AG04450 (cell line): ENCODE data around the gene THAP7. TPM values are rescaled to one million over a fixed set of nuclear protein-coding genes. Genes with fewer than 3 reads are reported as not detected.

Source experiments
- CTCF ChIA-PET: fragments of 300-600, 350-600 bp; formaldehyde crosslinking; extraction: SDS; loops from one replicate; lab custom pipeline; 2022; ENCODE audit warnings: antibody characterized with exemption, inconsistent platforms; lab: Charles Lee
- POLR2A ChIA-PET: fragments of 350-600 bp; formaldehyde crosslinking; extraction: SDS; loops from one replicate; lab custom pipeline; 2021; ENCODE audit warnings: antibody characterized with exemption, inconsistent platforms; lab: Yijun Ruan, JAX
- DNase-seq: peaks from one replicate; pipeline ENCODE4 v3.0.0-alpha.2; 2011; ENCODE audit warnings: low read depth, low spot score
- H3K27ac ChIP-seq: one replicate; pipeline ENCODE4 v1.5.1; 2012; ENCODE audit warnings: low read depth, low read length, control low read depth
- H3K27me3 ChIP-seq: one replicate; pipeline ENCODE4 v1.6.0; 2012; ENCODE audit warnings: low read length; ENCODE audit not compliant: control insufficient read depth, insufficient read depth
- H3K4me3 ChIP-seq: 2 replicates; pipeline ENCODE4 v1.5.1; 2011; ENCODE audit warnings: mild to moderate bottlenecking, low read depth, low read length, control low read depth
- H3K9me3 ChIP-seq: 2 replicates; pipeline ENCODE4 v1.5.1; 2012; ENCODE audit warnings: low read length; ENCODE audit not compliant: control insufficient read depth, insufficient read depth
- polyA plus RNA-seq: library from polyadenylated mRNA; depleted of rRNA; stranded (reverse); fragments of >200 nt; gene quantifications from 2 replicates; pipeline ENCODE4 v1.2.3, GENCODE V29; 2011
- TF ChIP-seq, protein P1 (sequence below): IDR thresholded peaks from 2 replicates; pipeline ENCODE4 v1.5.1; 2011; ENCODE audit warnings: low read depth, low read length, control low read depth, inconsistent platforms

The THAP7 gene
- polyA plus RNA-seq, 1 experiment = 12.5 TPM

DNA sequence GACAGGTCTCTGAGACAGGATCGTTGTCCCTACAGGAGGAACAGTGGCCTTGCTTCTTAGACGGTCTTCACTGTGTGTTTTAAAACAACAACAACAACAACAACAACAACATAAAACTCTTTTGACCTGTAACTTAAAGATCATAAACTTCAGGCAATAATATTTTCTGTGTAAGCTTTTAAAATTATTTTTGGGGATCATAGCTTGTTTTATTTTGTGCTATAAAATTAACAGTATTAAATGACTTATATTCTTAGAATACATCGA lies 48.6 kb downstream of the THAP7 start:
- TF ChIP-seq, protein P1, sequence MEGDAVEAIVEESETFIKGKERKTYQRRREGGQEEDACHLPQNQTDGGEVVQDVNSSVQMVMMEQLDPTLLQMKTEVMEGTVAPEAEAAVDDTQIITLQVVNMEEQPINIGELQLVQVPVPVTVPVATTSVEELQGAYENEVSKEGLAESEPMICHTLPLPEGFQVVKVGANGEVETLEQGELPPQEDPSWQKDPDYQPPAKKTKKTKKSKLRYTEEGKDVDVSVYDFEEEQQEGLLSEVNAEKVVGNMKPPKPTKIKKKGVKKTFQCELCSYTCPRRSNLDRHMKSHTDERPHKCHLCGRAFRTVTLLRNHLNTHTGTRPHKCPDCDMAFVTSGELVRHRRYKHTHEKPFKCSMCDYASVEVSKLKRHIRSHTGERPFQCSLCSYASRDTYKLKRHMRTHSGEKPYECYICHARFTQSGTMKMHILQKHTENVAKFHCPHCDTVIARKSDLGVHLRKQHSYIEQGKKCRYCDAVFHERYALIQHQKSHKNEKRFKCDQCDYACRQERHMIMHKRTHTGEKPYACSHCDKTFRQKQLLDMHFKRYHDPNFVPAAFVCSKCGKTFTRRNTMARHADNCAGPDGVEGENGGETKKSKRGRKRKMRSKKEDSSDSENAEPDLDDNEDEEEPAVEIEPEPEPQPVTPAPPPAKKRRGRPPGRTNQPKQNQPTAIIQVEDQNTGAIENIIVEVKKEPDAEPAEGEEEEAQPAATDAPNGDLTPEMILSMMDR = no peak
- POLR2A ChIA-PET = no interaction called here
- H3K9me3 ChIP-seq = no peaks in the 10 kb centered on the region
- no peak overlapping the region for H3K27ac ChIP-seq
- no peak overlapping the region for H3K4me3 ChIP-seq
- CTCF ChIA-PET = interaction anchor here (0.8 to 1.5 kb wide), 2 partner anchors 8 to 67 kb away, joined by 5 read pairs; no protein-coding TSS in a partner anchor
- H3K27me3 ChIP-seq = no peaks in the 10 kb centered on the region
- DNase-seq = no peak

DNA sequence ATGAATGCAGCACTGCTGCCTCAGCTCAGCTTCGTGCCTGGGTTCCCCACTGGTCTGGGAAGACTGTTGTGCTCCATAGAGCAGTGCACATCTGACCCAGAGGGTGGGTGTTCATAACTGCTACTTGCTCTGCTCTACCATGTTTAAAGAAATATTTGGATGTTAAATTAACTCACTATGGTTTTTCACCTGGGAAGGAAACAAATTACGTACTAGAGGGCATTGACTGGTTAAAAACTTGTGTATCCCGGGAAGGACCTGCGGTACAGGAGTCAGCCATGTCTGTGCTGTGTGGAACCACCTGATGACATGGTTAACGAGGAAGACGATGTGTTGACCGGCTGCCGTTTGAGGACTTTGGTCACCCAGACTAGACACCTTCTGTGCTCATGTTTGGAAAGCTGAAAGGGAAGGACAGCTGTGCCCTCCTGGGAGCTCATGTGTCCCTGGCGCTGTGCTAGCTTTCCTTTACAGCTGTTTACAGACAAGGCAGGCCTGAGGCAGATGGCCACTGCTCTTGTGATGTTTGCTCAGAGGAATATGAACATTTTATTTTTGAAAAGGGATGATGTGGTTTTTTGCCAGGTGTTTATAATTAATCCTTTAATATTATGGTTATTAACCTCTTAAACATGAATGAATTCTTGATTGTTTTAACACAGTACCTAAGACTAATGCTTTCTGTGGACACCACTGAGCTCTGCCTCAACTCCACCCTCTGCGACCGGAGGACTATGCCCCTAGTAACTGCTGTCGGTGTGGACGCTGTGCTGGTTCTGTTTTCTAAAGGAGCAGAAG lies 49.2 kb downstream of the THAP7 start:
- H3K9me3 ChIP-seq = no peaks in the 10 kb centered on the region
- CTCF ChIA-PET = interaction anchor here (0.8 to 1.5 kb wide), 2 partner anchors 9 to 67 kb away, joined by 5 read pairs; no protein-coding TSS in a partner anchor
- POLR2A ChIA-PET = no interaction called here

DNA sequence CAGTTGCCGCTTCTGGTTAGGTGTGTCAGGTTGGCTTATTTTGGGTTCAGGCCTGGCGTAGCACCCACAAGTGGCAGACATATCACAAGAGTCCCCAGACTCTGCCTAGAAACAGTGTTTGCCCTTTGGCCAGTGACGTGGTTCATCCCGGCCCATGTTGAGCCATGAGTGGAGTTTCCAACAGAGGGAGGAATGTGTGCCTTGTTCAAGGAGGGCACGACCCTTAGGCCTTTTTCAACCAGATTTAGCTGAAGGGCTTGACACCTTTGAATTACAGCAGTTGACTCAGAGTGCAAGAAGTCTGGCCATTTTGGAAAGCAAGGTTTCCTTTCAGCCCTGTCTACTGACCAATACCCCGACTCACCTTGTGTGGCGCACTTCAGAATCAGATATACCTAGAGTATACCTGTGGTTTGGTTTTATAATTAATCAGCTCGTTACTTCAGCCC lies 50.0 kb downstream of the THAP7 start:
- POLR2A ChIA-PET = no interaction called here
- CTCF ChIA-PET = no interaction called here

More for the DNA sequence above, 49.2 kb downstream of the THAP7 start:
- Histone ChIP-seq H3K4me3 (no peak overlapping the region), H3K27me3 (no peaks in the 10 kb centered on the region), H3K27ac (no peak overlapping the region)
- TF ChIP-seq, protein P1 = no peak
- DNase-seq = no peak

DNA sequence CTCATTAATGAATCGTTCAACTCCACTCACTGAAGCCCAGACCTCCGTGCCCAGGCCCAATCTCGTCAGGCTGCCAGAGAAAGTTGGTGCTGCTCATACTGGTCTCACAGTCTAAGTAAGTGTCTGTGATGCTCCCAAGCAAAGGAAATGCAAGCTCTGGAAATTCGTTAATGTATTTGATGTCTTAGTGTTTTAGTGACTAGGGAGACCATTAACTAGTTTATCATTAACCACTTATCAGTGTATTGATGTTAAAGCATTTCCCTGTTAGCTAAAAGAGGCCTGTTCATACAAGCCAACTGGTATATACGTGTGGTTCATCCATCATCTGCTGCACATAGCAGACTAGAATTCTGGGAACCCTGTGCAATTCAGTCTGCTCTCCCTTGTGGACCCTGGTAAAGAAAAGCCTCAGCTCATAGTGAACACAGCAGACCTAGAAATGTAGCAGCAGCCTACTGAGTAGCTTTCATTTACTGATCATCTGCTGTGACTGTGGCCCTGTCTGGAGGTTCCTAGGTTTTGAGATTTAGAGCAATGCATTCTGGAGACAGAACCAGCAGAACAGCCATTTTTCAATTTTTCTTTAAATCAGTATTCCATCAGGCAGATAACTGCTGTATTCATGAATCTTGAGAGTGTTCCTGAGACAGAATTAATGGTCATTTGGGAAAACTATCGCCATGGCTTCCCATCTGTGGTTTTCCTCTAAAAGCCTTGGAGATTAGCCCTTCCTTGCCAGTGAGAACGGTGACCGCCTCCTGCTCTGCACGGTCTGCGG lies 50.6 kb downstream of the THAP7 start:
- POLR2A ChIA-PET = no interaction called here

More for the DNA sequence above, 50.0 kb downstream of the THAP7 start:
- DNase-seq = no peak
- no peaks in the 10 kb centered on the region for H3K9me3 ChIP-seq
- TF ChIP-seq, protein P1 = no peak
- no peaks in the 10 kb centered on the region for H3K27me3 ChIP-seq
- no peak overlapping the region for H3K4me3 ChIP-seq
- no peak overlapping the region for H3K27ac ChIP-seq

More for the DNA sequence above, 50.6 kb downstream of the THAP7 start:
- Histone ChIP-seq H3K4me3 (no peak overlapping the region), H3K27me3 (no peaks in the 10 kb centered on the region), H3K9me3 (no peaks in the 10 kb centered on the region), H3K27ac (no peak overlapping the region)
- CTCF ChIA-PET = interaction anchor here (0.7 to 1.4 kb wide), 3 partner anchors 34 to 65 kb away, joined by 3 to 5 read pairs (median 3); no protein-coding TSS in a partner anchor
- TF ChIP-seq, protein P1 = no peak
- DNase-seq = no peak
